HG03571 (cell line): ENCODE results near the gene USP24.

Experiments
- ATAC-seq: cut with Tn5 transposase; IDR thresholded peaks from one replicate; pipeline ENCODE4 v1.9.1; 2021; ENCODE audit not compliant: unreplicated experiment

USP24 gene

GRCh38 chr1:55057270-55057955 is 157.8 kb downstream of the USP24 start:
- ATAC-seq = no peak

DNA sequence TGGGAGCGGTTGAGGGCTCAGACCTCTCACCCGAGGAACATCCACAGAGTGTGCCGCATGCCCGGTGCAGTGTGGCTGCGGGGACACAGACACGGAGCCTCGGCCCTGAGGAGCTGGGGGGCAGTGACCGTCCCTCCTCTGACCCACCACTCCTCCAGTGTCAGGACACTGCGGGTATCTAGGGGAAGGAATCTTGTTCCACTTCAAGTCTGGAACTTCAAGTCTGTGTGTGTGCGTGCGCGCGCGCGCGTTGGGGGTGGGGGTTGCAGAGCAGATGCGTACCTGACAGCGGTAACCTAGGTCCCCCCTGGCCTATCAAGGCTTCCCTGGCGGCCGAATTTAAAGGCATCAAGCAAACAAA is 158.6 kb downstream of the USP24 start:
- no peak for ATAC-seq

- no peak for ATAC-seq
Measured at GRCh38 chr1:55055951-55056631, 159.1 kb downstream of the USP24 start.

GRCh38 chr1:55055084-55055882 is 159.9 kb downstream of the USP24 start:
- ATAC-seq = no peak

GRCh38 chr1:55054396-55054795 is 160.8 kb downstream of the USP24 start:
- no peak for ATAC-seq

GRCh38 chr1:55053265-55053954 is 161.8 kb downstream of the USP24 start:
- no peak for ATAC-seq

- ATAC-seq = no peak
Measured at GRCh38 chr1:55052221-55053142, 162.7 kb downstream of the USP24 start.

DNA sequence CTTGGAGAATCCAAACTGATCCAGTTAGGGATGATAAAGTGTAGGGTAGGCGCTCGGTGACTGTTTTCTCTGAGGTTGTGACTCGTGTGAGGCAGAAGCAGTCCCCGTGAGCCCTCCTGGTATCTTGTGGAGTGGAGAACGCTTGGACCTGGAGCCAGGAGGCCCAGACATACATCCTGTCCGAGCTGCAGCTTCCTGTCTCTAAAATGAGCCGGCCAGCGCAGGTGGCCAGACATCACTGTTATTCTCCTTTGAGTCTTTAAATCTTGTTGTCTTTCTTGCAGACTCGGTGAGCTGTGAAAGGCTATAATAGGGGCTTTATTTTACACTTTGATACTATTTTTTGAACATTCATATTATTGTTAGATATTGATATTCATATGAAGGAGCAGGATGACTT is 163.5 kb downstream of the USP24 start:
- no peak for ATAC-seq

DNA sequence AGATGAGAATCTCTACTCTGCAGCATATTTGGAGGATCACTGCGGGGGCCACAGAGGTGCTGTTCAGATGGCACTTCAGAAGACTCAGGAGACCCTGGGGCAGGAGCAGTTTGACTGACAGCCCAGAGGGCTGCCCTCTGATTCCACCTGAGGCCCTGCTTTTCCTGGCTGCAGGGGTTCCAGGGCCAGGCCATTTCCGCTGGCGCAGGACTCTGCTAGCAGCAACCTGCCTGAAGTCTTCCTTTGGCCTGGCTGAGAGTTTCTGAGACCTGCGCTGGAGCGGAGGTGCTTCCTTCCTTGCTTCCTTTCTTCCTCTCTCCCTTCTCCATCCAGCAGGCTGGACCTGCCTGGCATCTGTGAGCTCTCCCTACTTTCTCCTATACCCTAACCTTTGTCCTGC is 164.0 kb downstream of the USP24 start:
- ATAC-seq = no peak

GRCh38 chr1:55050283-55050682 is 164.9 kb downstream of the USP24 start:
- ATAC-seq = no peak

DNA sequence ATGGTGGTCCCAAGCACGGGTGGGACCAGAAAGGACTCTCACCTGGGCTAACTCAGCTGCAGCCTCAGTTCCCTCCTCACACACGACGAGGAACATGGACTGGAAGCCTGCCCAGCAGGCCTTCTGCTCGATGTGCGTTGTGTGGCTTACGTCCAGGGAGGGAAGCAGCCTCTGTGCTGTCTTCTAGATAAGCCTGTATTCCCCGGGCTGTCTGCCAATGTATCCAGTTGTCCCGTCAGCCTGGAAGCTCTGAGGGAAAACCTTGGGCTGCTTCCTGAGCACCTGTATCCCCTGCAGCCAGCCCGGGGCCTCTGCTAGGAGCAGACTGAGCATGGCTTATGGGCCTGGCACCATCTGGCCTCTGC is 165.3 kb downstream of the USP24 start:
- ATAC-seq = no peak

DNA sequence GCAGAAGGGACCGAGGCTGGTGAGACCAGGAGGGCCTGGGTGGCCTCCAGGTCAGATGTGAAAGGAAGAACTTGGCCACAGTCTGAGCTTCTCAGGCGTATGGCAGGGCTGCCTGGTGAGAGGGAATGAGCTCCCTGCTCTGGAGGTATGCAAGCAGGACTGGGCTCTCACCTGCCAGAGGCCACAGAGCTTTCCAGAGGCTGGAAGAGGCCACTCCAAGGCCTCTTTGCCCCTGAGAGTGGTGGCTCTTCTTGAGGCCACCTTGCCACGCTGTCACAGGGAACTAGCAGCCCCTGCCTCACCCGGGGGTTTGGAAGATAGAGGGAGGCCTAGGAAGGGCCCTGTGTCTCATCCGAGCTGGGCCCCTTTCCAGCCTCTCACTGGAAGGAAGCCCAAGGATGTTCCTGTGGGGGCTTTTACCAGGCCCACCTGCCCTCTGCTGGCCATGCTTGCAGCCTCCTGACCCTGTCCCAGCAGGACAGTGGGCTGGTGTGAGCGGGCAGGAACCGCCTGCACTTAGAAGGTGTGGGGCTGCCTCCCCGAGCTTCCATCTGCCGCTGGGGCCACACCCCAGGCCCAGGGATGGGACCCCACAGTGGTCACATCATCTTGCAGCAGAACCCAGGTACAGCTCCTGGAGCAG is 165.8 kb downstream of the USP24 start:
- no peak for ATAC-seq

DNA sequence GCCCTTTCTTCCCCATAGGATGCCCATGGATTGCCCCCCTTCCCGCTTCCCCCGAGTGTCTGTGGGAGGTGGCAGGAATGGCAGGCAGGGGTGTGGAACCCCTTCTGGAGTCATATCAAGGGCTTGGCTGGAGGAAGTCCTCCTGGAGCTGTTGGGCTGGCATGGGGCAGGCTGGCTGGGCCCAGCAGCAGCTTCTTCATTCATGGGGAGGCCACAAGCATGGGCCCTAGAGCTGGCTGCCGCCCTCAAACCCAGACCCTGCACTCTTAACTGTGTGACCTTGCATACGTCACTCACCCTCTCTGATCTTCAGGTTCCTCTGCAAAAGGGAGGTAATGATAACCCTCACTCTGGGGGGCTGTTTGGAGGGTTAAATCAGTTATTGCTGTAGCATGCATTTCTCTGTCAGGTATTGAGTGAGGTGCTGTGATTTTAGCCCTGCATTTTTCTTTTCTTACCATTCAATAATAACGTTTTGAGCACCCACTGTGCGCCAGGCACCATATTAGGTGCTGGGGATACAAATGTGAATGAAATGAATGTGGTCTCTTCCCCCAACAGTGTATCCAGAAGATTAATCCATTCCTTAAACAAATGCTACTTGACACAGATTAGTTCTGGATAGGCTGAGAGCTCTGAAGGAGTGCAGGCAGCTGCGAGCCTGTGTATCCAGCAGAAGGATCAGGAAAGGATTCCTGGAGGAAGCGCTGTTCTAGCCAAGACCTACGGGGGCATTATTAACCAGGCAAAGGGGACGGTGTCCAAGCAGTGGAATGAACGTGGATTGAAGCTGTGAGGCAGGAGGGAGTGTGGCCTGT is 166.5 kb downstream of the USP24 start:
- no peak for ATAC-seq

GRCh38 chr1:55047611-55048010 is 167.6 kb downstream of the USP24 start:
- no peak for ATAC-seq

GRCh38 chr1:55046871-55047270 is 168.3 kb downstream of the USP24 start:
- no peak for ATAC-seq

- ATAC-seq = no peak
Measured at GRCh38 chr1:55045430-55045829, 169.7 kb downstream of the USP24 start.

- no peak for ATAC-seq
Measured at GRCh38 chr1:55044617-55045397, 170.4 kb downstream of the USP24 start.

GRCh38 chr1:55043726-55044125 is 171.4 kb downstream of the USP24 start:
- ATAC-seq = no peak
